Left colon (tissue), 2 donors: Measurements from ENCODE around the gene RAB4A. TPM values are rescaled to one million over a fixed set of nuclear protein-coding genes. Genes with fewer than 3 reads are reported as not detected.

Source experiments
- ATAC-seq: fragments of 200-7000 bp; cut with Tn5 transposase; one replicate; pipeline ENCODE4 v1.9.1; 2020; ENCODE audit warnings: mild to moderate bottlenecking, moderate library complexity
- DNase-seq, 2 donors: peaks; one replicate each; pipeline ENCODE4 v3.0.0-alpha.2; 2020
- intact Hi-C, 2 donors: fragments of 100-400 bp; cut with DNase I in 1 of 2; cut with micrococcal nuclease in 1 of 2; formaldehyde crosslinking; loops; one replicate each; pipeline versions ENCODE4 v1.11.2 to v1.14.0; 2022; cut with DNase I, micrococcal nuclease
- total RNA-seq, 2 donors: library from RNA; stranded (reverse); fragmentation: NEBNext Ultra II Directional; extraction: Animal tissue kit (Norgen Biotek cat#: 25700); gene quantifications; one replicate each; pipeline ENCODE4 v1.2.1, GENCODE V29; 2021
- donor health status: DM: no; HTN: no; CAD: no.
- donor health status: DM: yes; HTN: yes; CAD: no.

RAB4A gene
- total RNA-seq, 2 donors from 2014 or later = 91.1 to 95.7 TPM

DNA sequence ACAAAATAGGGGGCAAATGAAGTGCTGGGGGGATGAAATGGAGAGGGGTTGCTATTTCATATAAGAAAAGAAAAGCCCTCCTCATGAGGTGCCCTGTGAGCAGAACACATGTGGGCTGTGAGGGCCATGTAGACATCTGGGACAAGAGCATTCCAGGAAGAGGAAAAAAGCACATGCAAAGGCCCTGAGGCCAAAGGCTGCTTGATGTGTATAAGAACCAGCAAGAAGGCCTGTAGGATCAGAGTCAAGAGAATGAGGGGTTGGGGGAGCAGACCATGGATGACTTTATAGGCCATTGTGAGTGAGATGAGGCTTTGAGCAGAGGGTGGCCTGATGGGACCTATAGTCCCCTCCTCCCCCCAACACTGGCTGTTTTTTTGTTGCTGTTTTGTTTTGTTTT is 7.7 kb upstream of the RAB4A start:
- intact Hi-C loops = no loop called here
- ATAC-seq = no peak

DNA sequence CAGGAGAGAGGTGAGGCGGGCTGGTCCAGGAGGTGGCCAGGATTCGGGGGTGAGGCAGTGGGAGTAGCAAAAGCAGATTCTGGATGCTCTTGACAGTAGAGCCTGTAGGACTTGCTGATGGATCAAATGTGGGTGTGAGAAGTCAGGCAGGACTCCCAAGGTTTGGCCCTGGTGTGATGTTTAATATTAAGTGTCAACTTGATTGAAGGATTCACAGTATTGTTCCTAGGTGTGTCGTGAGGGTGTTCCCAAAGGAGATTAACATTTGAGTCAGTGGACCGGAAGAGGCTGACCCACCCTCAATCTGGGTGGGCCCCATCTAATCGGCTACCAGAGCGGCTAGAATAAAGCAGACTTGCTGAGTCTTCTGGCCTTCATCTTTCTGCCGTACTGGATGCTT is 6.8 kb upstream of the RAB4A start:
- no peak for DNase-seq
- ATAC-seq = no peak
- intact Hi-C loops = no loop called here

More for the DNA sequence above, 7.7 kb upstream of the RAB4A start:
- no peak for DNase-seq

DNA sequence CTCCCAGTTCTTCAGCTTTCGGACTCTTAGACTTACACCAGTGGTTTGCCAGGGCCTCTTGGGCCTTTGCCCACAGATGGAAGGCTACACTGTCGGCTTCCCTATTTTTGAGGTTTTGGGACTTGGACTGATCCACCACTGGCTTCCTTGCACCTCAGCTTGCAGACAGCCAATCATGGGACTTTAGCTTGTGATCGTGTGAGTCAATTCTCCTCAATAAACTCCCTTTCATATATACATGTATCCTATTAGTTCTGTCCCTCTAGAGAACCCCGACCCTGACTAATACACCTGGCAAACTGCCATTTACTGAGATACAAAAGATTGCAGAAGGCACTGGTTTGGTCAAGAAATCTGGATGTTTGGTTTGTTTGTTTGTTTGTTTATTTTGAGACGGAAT is 6.4 kb upstream of the RAB4A start:
- no peak for ATAC-seq
- intact Hi-C loops = no loop called here
- DNase-seq = no peak

DNA sequence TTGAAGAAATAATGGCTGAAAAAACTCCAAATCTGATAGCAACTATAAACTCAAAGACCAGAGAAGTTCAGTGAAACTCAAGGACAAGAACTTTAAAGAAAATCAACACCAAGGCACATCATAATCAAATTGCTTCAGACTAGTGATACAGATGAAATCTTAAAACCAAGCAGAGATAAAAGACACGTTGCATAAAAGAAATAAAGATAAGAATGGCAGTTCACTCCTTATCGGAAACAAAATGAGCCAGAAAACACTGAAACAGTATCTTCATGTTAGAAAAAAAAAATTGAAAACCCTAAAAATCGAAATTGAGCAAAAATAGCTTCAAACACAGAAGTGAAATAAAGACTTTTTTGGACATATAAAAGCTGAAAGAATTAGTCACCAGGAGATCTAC is 4.6 kb upstream of the RAB4A start:
- DNase-seq = no peak
- intact Hi-C loops = no loop called here

DNA sequence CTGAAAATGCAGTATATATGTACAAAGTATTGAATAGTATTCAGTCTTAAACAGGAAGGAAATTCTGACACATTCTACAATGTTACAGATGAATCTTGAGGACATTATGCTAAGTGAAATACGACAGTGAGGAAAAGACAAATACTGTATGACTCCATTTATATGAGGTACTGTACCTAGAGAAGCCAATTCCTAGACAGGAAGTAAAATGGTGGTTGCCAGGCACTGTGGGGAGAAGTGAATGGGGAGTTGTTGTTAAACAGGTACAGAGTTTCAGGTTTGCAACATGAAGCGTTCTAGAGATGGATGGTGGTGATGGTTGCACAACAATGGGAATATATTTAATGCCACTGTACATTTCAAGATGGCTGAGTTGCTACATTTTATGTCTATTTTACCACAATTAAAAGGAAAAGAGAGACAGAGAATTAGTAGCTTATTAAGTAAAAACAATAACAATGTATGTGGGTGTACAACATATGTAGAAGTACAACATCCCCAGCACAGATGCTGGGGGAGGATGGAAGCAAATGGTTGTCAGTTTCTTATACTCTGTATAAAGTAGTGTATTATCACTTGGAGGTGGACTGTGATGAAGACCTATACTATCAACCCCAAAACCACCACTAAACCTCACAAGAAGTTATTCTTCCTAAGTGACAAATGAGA is 3.9 kb upstream of the RAB4A start:
- ATAC-seq = no peak
- DNase-seq = no peak
- intact Hi-C loops = no loop called here

More for the DNA sequence above, 4.6 kb upstream of the RAB4A start:
- ATAC-seq = no peak

DNA sequence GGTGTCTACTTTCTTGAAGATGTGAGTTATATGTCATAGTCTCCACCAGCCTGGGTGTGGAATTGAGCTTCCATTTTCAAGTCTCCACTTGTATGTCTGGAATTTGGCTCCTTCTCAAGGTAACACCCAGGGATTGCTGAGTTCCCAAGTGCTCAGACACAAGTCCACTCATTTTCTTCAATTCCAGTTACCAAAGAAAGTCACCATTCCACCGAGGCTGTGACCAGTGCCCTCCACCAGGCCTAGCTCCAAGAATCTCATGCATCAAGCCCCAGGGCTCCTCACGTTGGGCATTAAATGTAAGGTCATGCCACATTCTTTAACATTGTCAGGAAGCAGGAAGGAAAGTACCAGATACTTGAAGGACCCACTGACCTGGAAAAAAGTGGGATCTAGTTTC is 2.4 kb upstream of the RAB4A start:
- intact Hi-C loops = no loop called here
- no peak for ATAC-seq
- no peak for DNase-seq

DNA sequence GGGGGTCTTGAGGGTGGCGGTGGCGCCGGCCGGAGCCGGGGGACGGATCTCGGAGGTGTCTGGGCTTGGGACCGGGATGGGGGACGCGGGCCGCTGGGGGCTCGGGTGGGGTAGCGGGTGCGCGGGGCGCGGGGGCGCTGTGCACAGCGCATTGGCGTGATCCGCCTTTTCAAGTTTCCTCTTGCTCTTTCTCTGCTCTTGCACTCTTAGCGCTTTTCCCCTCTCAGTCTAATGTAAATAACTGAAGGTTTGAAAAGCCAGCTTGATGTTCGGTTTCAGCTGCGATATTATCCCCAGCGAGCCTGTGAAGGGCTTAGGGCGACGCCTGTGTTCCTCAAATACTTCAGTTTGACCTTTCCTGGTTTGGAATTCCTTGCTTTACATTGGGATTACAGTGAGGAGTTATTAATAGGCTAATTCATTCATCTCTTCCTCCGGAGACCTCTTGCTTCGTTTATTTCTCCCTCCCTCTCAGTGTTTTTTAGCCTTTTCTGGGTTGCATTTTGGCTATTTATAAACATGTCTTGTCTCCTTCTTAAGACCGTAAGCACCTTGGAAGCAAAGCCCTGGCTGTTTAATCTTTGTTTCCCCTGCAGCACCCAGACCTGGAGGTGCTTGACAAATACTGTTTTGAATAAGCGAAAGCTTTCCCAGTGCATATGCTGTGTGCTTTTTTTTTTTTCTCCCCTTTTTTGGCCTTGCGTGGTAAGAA is 693 bp downstream of the RAB4A start:
- DNase-seq = peak in 1 of 2 donors; percentile 68
- intact Hi-C loops = no loop called here
- peak; percentile 15 for ATAC-seq

DNA sequence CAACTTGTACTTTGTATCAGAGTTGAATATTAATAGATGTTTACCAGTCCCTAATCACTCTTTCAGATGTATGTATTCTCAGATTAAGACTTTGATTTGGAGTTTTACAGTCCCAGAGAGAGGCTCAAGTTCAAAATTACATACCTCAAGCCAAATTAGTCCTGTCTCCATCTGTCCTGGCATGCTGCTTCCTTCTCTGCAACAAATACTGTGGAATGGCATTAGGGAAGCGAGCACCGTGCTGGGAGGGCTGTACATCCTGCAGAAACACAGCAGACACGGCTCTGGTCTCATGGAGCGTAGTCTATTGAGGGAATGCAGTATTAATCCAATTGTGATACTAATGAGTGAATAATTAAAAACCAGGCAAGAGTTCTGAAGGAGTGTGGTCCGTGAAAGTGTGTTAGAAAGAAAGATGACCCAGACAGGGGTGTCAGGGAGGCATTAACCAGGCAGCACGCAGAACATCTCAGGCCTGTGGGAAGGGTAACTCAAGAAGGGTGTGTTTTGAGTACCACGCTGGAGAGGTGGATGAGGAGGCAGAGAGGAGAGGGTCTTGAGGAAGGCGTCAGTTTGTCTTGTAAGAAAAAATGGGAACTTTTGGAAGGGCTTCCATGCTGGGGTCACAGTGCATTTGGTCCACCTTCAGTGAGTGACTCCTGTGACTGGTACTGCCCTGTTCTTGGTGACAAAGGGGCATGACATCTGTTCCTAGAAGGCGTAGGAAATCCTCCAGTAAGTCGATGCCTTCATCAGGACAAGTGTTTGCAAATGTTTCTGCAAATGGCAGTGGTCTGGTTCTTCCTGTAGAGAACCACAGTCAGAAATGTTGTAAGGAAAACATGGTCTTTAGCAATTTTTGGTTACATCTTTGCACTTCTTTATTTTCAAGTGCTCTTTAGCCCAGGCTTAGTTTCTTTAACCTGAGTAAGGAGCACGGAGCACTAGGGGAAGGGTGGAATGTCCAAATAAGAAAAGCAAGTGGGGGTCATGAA is 1.6 kb downstream of the RAB4A start:
- DNase-seq (no peak), ATAC-seq (no peak)
- intact Hi-C loops = no loop called here

DNA sequence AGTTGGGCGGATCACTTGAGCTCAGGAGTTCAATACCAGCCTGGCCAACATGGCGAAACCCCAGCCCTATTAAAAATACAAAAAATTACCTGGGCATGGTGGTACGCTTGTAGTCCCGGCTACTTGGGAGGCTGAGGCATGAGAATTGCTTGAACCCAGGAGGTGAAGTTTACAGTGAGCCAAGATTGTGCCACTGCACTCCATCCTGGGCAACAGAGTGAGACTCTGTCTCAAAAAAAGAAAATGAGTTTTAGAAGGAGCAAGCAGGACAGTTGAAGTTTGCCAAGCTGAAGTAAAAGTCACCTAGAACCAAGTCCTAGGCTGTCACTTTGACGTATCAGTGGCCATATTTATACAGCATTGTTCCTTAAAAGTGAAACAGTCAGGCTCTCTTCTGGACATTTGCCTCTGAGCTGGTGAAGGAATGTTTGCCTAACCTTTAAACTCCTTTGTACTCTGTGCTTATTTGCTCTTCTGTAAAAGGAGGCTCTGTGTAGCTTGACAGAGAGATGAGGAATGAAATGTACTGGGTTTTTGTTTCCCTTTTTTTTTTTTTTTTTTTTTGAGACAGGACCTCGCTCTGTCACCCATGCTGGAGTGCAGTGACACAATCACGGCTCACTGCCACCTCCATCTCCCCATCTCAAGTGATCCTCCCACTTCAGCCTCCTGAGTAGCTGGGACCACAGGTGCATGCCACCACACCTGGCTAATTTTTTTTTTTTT is 2.8 kb downstream of the RAB4A start:
- no peak for DNase-seq
- intact Hi-C loops = no loop called here
- ATAC-seq = peak; percentile 67

DNA sequence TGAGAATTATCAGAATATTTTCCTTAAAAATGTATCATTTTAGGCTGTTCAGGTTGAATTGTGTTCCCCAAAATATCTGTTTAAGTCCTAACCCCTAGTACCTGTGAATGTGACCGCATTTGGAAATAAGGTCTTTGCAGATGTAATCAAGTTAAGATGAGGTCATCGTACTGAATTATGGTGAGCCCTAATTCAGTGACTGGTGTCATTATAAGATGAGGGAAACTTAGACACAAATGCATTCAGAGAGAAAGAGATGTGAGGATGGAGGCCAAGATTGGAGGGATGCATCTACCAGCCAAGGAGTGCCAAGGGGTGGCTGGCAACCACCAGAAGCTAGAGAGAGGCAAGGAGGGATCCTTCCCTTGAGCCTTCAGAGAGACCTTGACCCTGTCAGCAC is 4.1 kb downstream of the RAB4A start:
- DNase-seq (no peak), ATAC-seq (no peak)
- intact Hi-C loops = no loop called here

DNA sequence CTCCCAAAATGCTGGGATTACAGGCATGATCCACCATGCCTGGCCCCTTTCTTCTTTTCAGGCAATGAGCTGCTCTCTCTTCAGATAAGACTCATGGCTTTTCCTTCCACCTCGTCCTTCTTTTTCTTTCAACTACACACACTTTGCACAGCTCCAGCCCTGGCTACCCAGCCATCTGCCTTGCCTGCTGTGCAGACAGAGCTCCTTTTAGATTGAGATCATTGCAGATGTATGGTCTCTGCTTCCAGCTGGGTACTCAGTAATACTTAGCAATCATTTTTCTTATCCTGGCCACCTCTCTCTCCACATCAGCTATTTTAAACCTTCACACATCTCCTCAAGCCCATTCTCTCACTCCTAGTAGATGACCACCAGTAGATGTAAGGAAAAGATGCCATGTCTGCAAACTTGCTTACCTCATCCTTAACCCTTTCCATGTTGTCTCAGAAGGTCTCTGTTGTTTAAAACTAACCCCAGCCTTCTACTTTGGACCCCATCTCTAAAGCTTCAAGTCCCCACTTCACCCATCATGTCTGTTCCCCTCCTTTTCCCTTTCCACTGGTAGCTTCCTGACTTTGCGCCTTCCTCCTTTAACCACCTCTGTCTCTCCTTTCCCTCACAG is 7.3 kb downstream of the RAB4A start:
- DNase-seq (no peak), ATAC-seq (no peak)
- intact Hi-C loops = no loop called here

DNA sequence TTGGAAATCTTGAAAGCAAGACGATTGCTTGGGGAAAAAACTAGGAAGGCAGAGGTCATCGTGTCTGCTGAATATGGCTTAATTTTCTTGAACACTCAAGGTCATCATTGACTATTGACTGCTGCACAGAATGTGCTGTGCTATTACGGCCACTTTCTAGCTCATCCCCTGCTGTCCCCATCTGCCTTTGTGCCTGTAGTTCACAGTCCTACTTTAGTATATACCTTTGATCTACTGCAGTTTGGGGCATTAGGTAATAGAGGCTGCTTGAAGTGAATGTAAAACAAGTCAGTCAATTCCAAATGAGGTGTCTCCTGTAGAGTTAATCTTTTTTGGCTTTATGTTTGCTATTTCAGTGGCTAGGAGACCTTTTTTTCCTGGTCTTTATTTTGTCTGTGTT is 8.3 kb downstream of the RAB4A start:
- intact Hi-C loops = no loop called here
- ATAC-seq (no peak), DNase-seq (no peak)

DNA sequence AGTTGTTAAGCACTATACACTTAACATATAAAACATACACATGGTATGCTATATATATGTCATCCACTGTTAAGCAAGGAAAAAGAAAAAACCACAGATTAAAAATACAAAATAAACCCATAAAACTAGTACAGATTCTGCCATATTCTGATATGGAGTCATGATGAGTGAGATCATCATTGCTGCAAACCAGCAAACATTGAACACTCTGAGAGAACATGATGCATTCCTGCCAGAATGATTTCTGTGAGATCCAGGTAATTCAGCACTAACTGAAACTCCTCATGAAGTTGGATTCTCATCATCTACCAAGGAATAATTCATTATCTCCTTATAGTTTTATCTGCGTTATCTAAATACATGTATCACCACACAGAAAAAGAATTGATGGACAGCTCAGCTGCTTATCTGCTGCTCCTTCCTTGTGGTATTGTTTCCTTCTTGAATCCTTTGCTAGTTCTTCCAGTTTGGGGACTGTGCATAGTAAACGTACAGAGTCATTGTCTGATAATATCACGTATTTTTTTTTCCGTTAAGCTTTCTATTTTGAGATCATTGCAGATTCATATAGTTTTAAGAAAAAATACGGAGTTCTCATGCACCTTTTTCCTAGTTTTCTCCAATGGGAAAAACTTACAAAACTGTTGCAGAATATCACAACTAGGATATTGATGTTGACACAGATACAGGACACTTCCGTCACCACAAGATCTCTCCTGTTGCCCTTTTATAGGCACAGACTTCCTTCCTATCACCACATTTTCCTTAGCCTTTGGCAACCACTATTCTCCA is 9.3 kb downstream of the RAB4A start:
- intact Hi-C loops = loop anchor here in 1 of 2 donors (10.0 kb wide), 1 partner anchor 55 kb away; no protein-coding TSS in a partner anchor
- DNase-seq = no peak
- ATAC-seq = peak; percentile 56

DNA sequence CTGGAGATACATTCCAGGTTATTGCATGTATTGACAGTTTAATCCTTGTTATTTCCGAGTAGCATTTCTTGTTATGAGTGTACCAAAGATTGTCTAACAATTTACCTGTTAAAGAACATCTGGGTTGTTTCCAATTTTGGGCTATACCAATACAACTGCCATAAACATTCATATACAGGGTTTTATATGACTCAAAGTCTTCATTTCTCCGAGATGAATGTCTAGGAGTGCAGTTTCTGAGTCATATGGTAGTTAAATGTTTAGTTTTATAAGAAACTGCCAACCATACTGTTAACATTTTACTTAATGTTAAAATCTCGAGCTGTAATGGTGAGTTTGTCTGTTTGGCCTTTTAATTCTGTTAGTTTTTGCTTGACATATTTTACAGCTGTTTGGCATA is 10.0 kb downstream of the RAB4A start:
- DNase-seq (no peak), ATAC-seq (peak; percentile 91)
- intact Hi-C loops = loop anchor here in 1 of 2 donors (10.0 kb wide), 1 partner anchor 54 kb away; no protein-coding TSS in a partner anchor

DNA sequence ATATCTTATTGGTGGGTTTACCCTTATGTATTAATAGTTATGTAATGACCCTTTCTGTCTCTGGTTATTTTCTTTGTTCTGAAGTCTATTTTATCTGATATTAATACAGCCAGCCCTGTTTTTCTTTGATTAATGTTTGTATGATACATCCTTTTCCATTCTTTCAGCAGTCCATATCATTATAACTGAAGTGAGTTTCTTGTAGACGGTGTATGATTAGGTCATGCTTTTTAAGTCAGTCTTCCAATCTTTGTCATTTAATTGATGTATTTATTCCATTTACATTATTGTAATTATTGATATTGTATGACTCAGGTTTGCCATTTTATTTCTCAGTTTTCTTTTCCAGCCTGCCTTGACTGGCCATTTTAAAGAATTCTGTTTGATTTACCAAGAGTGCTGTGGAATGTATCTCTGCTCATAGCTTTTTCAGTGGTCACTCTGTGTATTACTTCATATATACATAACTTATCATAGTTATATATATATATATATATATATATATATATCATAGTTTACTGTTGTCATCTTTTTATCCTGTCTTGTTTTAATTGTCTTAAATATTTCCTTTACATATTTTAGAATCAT is 10.5 kb downstream of the RAB4A start:
- intact Hi-C loops = loop anchor here in 1 of 2 donors (10.0 kb wide), 1 partner anchor 53 kb away; no protein-coding TSS in a partner anchor
- DNase-seq (no peak), ATAC-seq (no peak)

DNA sequence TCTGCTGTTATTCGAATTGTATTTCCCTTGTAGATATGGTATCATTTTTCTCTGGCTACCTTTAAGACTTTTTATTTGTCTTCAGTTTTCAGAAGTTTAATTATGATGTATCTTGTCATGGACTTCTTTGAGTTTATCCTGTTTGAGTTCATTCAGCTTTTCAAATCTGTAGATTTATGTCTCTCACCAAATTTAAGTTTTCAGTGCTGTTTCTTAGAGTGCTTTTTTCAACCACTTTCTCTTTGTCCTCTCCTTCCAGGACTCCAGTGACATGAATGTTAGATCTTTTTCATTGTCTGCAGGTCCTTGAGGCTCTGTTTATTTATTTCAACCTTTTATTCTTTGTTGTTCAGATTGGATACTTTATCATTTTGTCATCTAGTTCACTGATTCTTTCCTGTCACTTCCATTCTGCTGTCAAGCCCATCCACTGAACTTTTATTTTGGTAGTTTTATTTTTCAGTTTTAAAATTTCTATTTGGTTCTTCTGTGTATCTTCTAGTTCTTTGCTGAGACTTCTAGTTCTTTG is 11.4 kb downstream of the RAB4A start:
- no peak for ATAC-seq
- intact Hi-C loops = loop anchor here in 1 of 2 donors (10.0 kb wide), 1 partner anchor 52 kb away; no protein-coding TSS in a partner anchor
- DNase-seq = no peak

DNA sequence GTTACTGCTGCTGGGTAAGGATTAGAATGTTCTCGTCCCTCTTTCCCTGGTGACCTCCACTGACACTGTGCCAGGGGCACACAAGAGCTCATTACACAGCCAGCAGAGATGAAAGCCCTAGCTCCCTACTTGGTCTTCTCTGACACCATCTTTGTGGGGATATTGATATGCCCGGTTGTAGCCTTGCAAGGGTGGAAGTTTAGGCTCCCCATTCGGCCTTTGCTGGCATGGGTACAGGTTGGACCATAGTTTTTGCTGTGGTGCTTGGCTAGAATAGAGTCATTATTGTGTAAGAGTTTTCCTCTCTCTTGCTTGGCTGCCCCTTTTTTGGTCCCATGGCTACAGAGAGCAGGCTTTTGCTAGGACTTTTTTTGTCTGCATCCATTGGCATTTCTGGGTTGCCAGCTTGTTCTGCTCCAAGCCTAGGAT is 12.3 kb downstream of the RAB4A start:
- intact Hi-C loops = loop anchor here in 1 of 2 donors (10.0 kb wide), 1 partner anchor 52 kb away; no protein-coding TSS in a partner anchor
- ATAC-seq (no peak), DNase-seq (no peak)
